Activated T-helper 1 cell treated with Interleukin-2 at 50 U/mL for 16 hours (primary cell): ENCODE data around the gene VPS37C.
A peak's percentile ranks its signal among the peaks of the same experiment; 100 is the strongest.

Source experiments
- DNase-seq: peaks from one replicate; pipeline ENCODE4 v3.0.0-alpha.2; 2020; ENCODE audit warnings: low read depth

The VPS37C gene

DNA sequence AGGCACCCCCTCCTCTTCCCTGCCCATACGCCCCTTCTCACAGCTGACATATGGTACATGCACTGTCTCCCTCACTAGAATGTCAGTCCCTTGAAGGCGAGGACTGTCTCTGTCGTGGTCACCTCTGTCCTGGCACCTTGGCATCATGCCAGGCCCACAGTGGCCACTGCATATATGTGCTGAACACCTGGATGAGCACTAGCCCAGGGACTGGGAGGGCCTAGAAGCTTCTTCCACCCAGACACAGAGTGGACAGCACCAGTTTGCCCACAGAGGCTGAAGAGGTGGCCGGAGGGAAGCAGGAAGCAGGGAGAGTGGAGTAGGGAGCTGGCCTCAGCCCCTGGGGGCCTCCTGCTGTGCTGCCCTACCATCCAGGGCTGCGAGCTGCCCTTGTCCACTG, 28.6 kb downstream of the VPS37C start:
- DNase-seq = no peak

GRCh38 chr11:61131998-61132555, 29.1 kb downstream of the VPS37C start:
- DNase-seq = no peak

GRCh38 chr11:61131586-61131985, 29.6 kb downstream of the VPS37C start:
- DNase-seq = no peak

- DNase-seq = no peak
Measured at GRCh38 chr11:61131186-61131585, 30.0 kb downstream of the VPS37C start.

- DNase-seq = peak; percentile 82
Measured at GRCh38 chr11:61129639-61130523, 31.3 kb downstream of the VPS37C start.

DNA sequence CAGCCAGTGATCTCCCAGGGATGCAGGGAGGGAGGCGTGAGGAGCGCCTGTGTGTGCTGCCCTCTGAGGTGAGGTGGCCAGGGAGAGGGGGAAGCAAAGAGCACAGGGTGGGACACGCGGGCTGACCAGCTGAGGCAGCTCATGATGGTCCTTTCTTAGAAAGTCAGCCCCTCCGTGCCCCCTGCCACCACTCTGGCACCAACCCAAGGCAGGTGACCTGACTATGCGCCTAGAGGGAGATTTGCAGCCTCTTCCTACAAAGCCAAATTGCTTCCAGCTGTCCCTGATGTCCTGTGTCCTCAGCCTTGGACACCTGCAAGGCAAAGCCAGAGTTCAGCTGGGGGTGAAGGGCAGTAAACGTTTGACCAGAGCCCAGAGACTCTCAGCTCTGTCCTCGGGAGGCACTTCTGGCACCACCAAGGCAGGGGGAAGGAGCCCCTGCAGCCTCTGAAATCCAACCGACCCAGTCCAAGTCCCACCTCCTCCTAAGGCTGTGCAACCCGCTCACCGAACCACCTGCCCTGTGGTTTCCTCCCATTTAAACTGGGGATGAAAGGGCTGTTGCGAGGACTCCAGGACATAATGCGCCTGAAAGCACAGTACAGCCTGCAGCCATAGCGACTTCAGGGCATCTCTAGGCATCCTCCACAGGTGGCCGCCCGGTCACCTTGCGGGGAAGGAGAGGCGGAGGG, 32.1 kb downstream of the VPS37C start:
- DNase-seq = no peak

DNA sequence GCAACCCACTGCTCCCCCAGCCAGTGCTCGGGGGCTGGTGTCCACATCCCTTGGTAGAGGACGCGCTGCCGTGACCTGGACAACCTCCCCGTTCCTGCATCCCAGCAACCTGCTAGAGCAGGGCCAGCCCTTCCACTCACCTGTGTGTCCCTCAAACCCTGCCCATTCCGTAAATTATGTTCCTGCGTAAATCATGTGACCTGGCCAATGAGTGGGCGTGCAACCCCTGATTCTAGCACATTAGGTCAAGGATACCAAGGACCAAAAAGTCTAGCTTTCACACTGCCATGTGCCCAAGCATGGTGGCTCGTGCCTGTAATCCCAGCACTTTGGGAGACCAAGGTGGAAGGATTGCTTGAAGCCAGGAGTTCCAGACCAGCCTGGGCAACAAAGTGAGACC, 33.2 kb downstream of the VPS37C start:
- no peak for DNase-seq

GRCh38 chr11:61126256-61126655, 35.0 kb downstream of the VPS37C start:
- DNase-seq = no peak

DNA sequence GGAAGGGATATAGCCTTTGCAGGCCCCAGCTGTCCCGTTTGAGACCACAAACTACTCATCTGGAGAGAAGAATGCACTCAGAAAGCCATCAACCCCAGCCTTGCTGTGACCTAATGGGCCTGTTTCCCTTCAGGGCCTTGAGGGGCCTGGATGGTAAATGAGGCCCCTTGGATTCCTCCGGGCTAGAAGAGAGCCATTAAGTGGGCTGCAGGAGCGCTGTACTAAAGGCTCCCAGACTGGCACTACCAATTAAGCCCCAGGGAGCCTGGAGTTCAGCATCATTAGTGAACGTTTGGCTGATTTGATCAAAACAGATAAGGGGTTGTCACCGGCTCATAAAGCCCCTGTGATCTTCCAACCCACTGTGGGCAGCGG, 35.9 kb downstream of the VPS37C start:
- DNase-seq = no peak

DNA sequence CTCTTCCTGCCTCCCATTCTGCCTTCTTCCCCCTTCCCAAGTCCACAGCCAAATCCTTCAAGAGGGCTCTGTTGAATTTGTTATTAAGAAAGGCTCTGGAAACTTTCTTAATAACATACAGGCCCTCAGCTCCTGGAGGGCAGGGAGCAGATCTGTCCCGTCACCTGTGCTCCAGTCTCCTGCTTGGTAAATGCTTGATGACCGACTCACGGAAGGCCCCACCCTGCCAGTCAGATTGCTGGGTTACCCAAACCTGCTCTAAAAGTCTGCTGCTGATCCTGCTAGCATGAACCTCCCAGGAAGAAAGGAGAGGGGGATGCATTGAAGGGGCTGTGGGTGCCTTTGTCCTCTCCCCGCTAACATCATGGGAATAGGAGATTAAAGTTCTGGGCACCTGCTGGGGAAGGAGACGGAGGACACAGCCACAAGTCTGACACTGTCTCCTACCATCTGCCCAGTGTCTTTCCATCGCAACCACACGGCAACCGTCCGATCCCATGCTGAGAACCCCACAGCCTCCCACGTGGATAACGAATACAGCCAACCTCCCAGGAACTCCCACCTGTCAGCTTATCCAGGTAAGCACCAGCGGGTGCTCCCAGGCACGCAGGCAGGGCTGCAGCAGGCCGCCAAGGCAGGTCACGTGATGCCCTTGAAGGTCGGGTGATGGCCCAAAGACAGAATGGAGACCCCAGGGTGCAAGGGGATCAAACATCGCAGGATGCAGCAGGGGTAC, 36.5 kb downstream of the VPS37C start:
- no peak for DNase-seq

GRCh38 chr11:61123775-61124571, 37.3 kb downstream of the VPS37C start:
- DNase-seq = no peak

DNA sequence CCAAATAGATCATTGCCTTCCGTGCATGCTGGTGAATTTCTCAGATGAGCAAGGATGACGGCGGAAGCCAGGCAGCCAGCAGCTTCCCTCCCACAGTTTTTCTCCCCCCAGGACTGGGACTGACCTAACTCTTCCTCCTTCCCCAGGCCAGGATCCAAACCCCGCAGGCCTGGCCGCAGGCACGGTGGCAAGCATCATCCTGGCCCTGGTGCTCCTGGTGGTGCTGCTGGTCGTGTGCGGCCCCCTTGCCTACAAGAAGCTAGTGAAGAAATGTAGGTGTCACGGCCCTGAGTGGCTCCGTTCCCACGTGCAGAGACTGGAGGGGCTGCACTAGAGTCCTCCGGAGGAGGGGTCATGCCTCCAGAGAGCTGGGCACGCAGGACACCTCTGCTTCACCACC, 38.5 kb downstream of the VPS37C start:
- no peak for DNase-seq

- no peak for DNase-seq
Measured at GRCh38 chr11:61121917-61122316, 39.3 kb downstream of the VPS37C start.

DNA sequence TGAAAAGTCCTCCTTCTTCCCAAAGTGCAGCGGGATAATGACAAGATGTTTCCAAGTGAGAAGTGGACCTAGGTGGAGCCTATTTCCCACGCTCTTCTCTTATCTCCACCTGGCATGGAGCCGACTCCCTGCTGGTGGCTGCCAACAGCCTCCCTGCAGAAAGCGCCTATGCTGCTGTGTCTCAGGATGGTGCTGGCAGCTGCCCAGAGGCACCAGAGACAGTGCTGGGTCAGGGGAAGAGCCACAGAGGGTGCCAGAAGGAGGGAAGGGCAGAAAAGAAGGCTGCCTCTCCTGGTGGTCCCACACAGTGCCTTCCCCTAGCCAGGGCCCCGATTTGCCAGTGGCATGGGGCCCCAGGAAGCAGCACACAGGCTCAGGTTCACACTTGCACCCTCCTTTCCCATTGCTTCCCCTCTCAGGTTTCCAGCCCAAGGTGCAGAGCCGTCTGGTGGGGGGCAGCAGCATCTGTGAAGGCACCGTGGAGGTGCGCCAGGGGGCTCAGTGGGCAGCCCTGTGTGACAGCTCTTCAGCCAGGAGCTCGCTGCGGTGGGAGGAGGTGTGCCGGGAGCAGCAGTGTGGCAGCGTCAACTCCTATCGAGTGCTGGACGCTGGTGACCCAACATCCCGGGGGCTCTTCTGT, 39.9 kb downstream of the VPS37C start:
- DNase-seq = no peak

DNA sequence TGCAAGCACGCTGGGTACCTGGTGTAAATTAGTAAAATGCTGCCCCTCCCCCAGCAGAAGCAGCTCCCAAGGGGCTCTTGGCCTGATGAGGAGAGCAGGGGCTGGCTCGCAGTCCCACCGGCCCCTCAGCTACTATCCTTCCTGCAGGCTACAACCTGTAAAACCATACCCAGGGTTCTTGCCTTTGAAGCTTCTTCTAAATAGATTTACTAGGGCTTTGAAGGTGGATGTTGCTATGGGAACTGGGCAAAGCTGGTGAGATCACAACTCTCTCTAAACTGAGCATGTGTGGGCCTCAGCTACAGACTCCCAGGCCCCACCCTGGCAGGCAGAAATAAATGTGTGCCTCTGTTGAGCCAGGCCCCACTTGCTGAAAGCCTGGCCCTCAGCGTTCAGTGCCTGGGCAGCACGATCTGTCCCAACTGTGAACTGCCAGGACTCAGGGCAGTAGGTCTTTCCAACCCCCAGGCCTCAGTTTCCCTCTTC, 40.5 kb downstream of the VPS37C start:
- no peak for DNase-seq

- DNase-seq = no peak
Measured at GRCh38 chr11:61120099-61120705, 41.0 kb downstream of the VPS37C start.

DNA sequence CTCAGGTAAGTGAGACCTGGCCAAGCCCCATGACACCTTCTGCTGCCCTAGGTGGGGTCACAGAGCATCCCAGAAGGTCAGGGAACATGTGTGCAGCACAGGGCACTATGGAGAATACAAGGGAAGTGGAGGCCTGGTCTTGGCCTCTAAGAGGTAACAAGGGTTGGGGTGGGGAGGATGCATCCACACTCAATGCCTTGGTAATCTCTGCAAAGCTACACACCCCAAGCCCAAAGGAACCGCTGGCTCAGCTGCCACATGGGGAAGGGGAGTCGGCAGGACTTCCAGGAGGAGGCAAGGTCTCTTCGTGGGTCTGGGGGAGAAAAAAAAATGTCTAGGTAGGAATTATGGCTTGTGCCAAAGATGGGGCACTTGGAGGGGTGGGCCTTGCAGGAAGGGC, 41.7 kb downstream of the VPS37C start:
- no peak for DNase-seq

GRCh38 chr11:61119055-61119454, 42.2 kb downstream of the VPS37C start:
- DNase-seq = no peak

- no peak for DNase-seq
Measured at GRCh38 chr11:61118406-61118805, 42.8 kb downstream of the VPS37C start.

DNA sequence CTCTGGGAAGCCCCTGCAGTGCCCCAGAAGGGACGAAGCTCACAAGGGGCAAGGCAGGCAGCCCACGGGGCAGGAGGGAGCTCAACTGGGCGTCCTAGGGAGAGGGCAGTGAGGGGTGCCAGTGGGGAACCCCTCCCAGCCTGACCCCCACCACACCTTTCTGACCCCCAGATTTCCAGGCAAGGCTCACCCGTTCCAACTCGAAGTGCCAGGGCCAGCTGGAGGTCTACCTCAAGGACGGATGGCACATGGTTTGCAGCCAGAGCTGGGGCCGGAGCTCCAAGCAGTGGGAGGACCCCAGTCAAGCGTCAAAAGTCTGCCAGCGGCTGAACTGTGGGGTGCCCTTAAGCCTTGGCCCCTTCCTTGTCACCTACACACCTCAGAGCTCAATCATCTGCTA, 43.2 kb downstream of the VPS37C start:
- no peak for DNase-seq

GRCh38 chr11:61117168-61117520, 44.1 kb downstream of the VPS37C start:
- DNase-seq = no peak
